H1 (cell line): ENCODE measurements around the gene CRADD.

Experiments used
- CTCF ChIP-seq, 3 experiments: IDR thresholded peaks; 1 replicate in 2 of 3; 2 replicates in 1 of 3; pipeline versions ENCODE4 v1.5.1 to v1.6.1; 2011; ENCODE audit warnings: low read length in 3 of 3, mild to moderate bottlenecking in 3 of 3, inconsistent platforms in 2 of 3, low read depth in 1 of 3, moderate library complexity in 1 of 3; ENCODE audit not compliant: insufficient read depth in 1 of 3; ENCODE audit errors: control extremely low read depth in 1 of 3
- EGR1 ChIP-seq: IDR thresholded peaks from 2 replicates; pipeline ENCODE4 v1.6.1; 2011; ENCODE audit warnings: low read depth, low read length, borderline replicate concordance
- JUND ChIP-seq: IDR thresholded peaks from 2 replicates; pipeline ENCODE4 v1.6.1; 2011; ENCODE audit warnings: mild to moderate bottlenecking, improper control_type of control experiment, low read length
- POLR2A ChIP-seq, 2 experiments: IDR thresholded peaks; 1 replicate in 1 of 2; 2 replicates in 1 of 2; pipeline ENCODE4 v1.6.1; 2011; ENCODE audit warnings: low read depth in 2 of 2, low read length in 2 of 2, mild to moderate bottlenecking in 2 of 2; ENCODE audit errors: control extremely low read depth in 1 of 2

- TF ChIP-seq POLR2A (IDR thresholded peaks at IDR 0.05; ENCODE audit: control extremely low read depth in 1 of 2, low read depth in 2 of 2, low read length in 2 of 2) (no peak), JUND (no peak), EGR1 (no peak), CTCF (IDR thresholded peaks at IDR 0.05; ENCODE audit: control extremely low read depth in 1 of 3, insufficient read depth in 1 of 3, low read depth in 1 of 3, low read length in 3 of 3) (no peak)
Observed at GRCh38 chr12:93705237-93705636, 28.1 kb downstream of the CRADD start.
